HCT116 (cell line): ENCODE results near the gene NPPB. TPM values are rescaled to one million over a fixed set of nuclear protein-coding genes. Genes with fewer than 3 reads are reported as not detected.

Experiments
- ATAC-seq: fragments of 200-7000 bp; cut with Tn5 transposase; 2 replicates; pipeline ENCODE4 v1.9.1; 2020; ENCODE audit warnings: mild to moderate bottlenecking, moderate library complexity
- BruUV-seq: library from RNA; stranded (reverse); fragments of 400-500 nt; replicated peaks from 2 replicates; lab custom pipeline; 2021; lab: Mats Ljungman, UMichigan
- CTCF ChIA-PET: fragments of 300-600 bp; sonication (Branson Sonifier 250); formaldehyde crosslinking; loops from one replicate; lab custom pipeline; 2021; ENCODE audit warnings: antibody characterized with exemption; lab: Charles Lee
- POLR2A ChIA-PET: fragments of 300-600, 350-600 bp; sonication (Branson Sonifier 250); formaldehyde crosslinking; loops from one replicate; lab custom pipeline; 2021; ENCODE audit warnings: antibody characterized with exemption; lab: Charles Lee
- RAD21 ChIA-PET, 2 experiments: fragments of 300-600 bp; sonication (Branson Sonifier 250); formaldehyde crosslinking; loops; one replicate each; lab custom pipeline; 2023; ENCODE audit warnings: low total read pairs in 2 of 2; ENCODE audit not compliant: uncharacterized antibody in 2 of 2, unreplicated experiment in 2 of 2, low non-redundant PET in 1 of 2; lab: Charles Lee
- DNase-seq: peaks from one replicate; pipeline ENCODE4 v3.0.0-alpha.2; 2010; ENCODE audit warnings: low read depth, low spot score
- H2AFZ ChIP-seq: fragments of 200-600 bp; shearing (Covaris generic), sonication (generic); 2 replicates; pipeline ENCODE4 v1.6.1; 2017; ENCODE audit warnings: low read depth, mixed run types, mixed read lengths, antibody characterized with exemption, low read length; ENCODE audit not compliant: poor library complexity, severe bottlenecking
- H3K27ac ChIP-seq: 2 replicates; pipeline ENCODE4 v1.5.1; 2012; ENCODE audit warnings: low read depth, low read length
- H3K27me3 ChIP-seq: fragments of 200-600 bp; sonication (generic); 2 replicates; pipeline ENCODE4 v1.6.1; 2016; ENCODE audit warnings: mixed run types, low read length, mixed read lengths; ENCODE audit not compliant: insufficient read depth
- H3K36me3 ChIP-seq, 2 experiments: fragments of 200-500 bp in 1 of 2; fragments of 200-600 bp in 1 of 2; sonication (Bioruptor generic) in 1 of 2; sonication (generic) in 1 of 2; 2 replicates each; pipeline versions ENCODE4 v1.5.1 to v1.6.1; 2014 to 2016; ENCODE audit warnings: low read length in 2 of 2, inconsistent platforms in 1 of 2, mixed read lengths in 1 of 2, mixed run types in 1 of 2; ENCODE audit not compliant: insufficient read depth in 2 of 2, control insufficient read depth in 1 of 2
- H3K4me1 ChIP-seq, 2 experiments: fragments of 200-600 bp in 1 of 2; sonication (generic) in 1 of 2; 2 replicates each; pipeline versions ENCODE4 v1.5.1 to v1.6.1; 2012 to 2017; ENCODE audit warnings: low read length in 2 of 2, inconsistent platforms in 1 of 2, mild to moderate bottlenecking in 1 of 2, mixed read lengths in 1 of 2, mixed run types in 1 of 2, moderate library complexity in 1 of 2; ENCODE audit not compliant: insufficient read depth in 2 of 2, control insufficient read depth in 1 of 2
- H3K4me2 ChIP-seq: fragments of 200-600 bp; sonication (generic); 2 replicates; pipeline ENCODE4 v1.6.1; 2017; ENCODE audit warnings: mixed run types, low read length, mixed read lengths
- H3K4me3 ChIP-seq, 2 experiments: fragments of 200-600 bp in 1 of 2; sonication (generic) in 1 of 2; replicated peaks in 1 of 2; 2 replicates each; pipeline ENCODE4 v1.5.1; 2011 to 2016; ENCODE audit warnings: low read length in 2 of 2, control low read depth in 1 of 2, low read depth in 1 of 2, mild to moderate bottlenecking in 1 of 2, mixed read lengths in 1 of 2, mixed run types in 1 of 2
- H3K79me2 ChIP-seq: fragments of 200-600 bp; sonication (generic); 2 replicates; pipeline ENCODE4 v1.6.1; 2017; ENCODE audit warnings: mild to moderate bottlenecking, mixed run types, low read length, moderate library complexity, mixed read lengths; ENCODE audit not compliant: insufficient read depth
- H3K9ac ChIP-seq: fragments of 200-600 bp; sonication (generic); 2 replicates; pipeline ENCODE4 v1.6.1; 2016; ENCODE audit warnings: low read length, mixed read lengths
- H3K9me2 ChIP-seq: fragments of 200-600 bp; sonication (generic), shearing (Covaris generic); 2 replicates; pipeline ENCODE4 v1.6.1; 2017; ENCODE audit warnings: mixed run types, mild to moderate bottlenecking, moderate library complexity; ENCODE audit not compliant: insufficient read depth
- H3K9me3 ChIP-seq, 2 experiments: fragments of 200-500 bp in 1 of 2; fragments of 200-600 bp in 1 of 2; sonication (Bioruptor generic) in 1 of 2; sonication (generic) in 1 of 2; 2 replicates each; pipeline ENCODE4 v1.6.1; 2014 to 2017; ENCODE audit warnings: low read length in 2 of 2, mixed read lengths in 2 of 2, inconsistent platforms in 1 of 2, low read depth in 1 of 2, mild to moderate bottlenecking in 1 of 2, mixed run types in 1 of 2, moderate library complexity in 1 of 2; ENCODE audit not compliant: control insufficient read depth in 1 of 2, insufficient read depth in 1 of 2
- H4K20me1 ChIP-seq: fragments of 200-600 bp; sonication (generic), shearing (Covaris generic); 2 replicates; pipeline ENCODE4 v1.6.1; 2017; ENCODE audit warnings: mixed run types, mild to moderate bottlenecking, moderate library complexity; ENCODE audit not compliant: insufficient read depth
- CBX3 ChIP-seq: IDR thresholded peaks from 2 replicates; pipeline ENCODE4 v1.6.1; 2012; ENCODE audit warnings: low read depth
- CEBPB ChIP-seq: IDR thresholded peaks from 2 replicates; pipeline ENCODE4 v1.6.1; 2012; ENCODE audit warnings: low read depth
- EGR1 ChIP-seq: IDR thresholded peaks from 2 replicates; pipeline ENCODE4 v1.6.1; 2012; ENCODE audit warnings: low read depth
- EZH2phosphoT487 ChIP-seq: fragments of 200-600 bp; IDR thresholded peaks from 2 replicates; pipeline ENCODE4 v1.6.1; 2018; ENCODE audit warnings: antibody characterized with exemption, borderline replicate concordance
- FOSL1 ChIP-seq: IDR thresholded peaks from 2 replicates; pipeline ENCODE4 v1.6.1; 2012; ENCODE audit warnings: low read depth
- JUND ChIP-seq: IDR thresholded peaks from 2 replicates; pipeline ENCODE4 v1.6.1; 2012
- POLR2A ChIP-seq: IDR thresholded peaks from 2 replicates; pipeline ENCODE4 v1.7.0; 2011; ENCODE audit warnings: borderline replicate concordance; ENCODE audit not compliant: insufficient read depth, insufficient read length; ENCODE audit errors: extremely low read depth
- RAD21 ChIP-seq: IDR thresholded peaks from 2 replicates; pipeline ENCODE4 v1.6.1; 2012; ENCODE audit warnings: low read depth, mild to moderate bottlenecking
- REST ChIP-seq: IDR thresholded peaks from 2 replicates; pipeline ENCODE4 v1.6.1; 2012; ENCODE audit warnings: low read depth
- SIN3A ChIP-seq: IDR thresholded peaks from 2 replicates; pipeline ENCODE4 v1.6.1; 2012; ENCODE audit warnings: low read depth
- SP1 ChIP-seq: IDR thresholded peaks from 2 replicates; pipeline ENCODE4 v1.6.1; 2012; ENCODE audit warnings: low read depth
- SRF ChIP-seq: IDR thresholded peaks from 2 replicates; pipeline ENCODE4 v1.6.1; 2012; ENCODE audit warnings: low read depth
- TCF7L2 ChIP-seq: IDR thresholded peaks from 2 replicates; pipeline ENCODE4 v1.7.0; 2011; ENCODE audit warnings: borderline replicate concordance, inconsistent platforms; ENCODE audit not compliant: insufficient read depth, insufficient read length; ENCODE audit errors: extremely low read depth
- YY1 ChIP-seq: IDR thresholded peaks from 2 replicates; pipeline ENCODE4 v1.6.1; 2011; ENCODE audit warnings: low read length, low read depth, moderate library complexity, mild to moderate bottlenecking; ENCODE audit not compliant: insufficient replicate concordance; ENCODE audit errors: extremely low read depth
- ZNF274 ChIP-seq: fragments of 200-500 bp; sonication (Bioruptor generic); IDR thresholded peaks from 2 replicates; pipeline ENCODE4 v1.6.1; 2014; ENCODE audit warnings: mild to moderate bottlenecking, low read depth, low read length, inconsistent platforms
- intact Hi-C: fragments of 100-400 bp; cut with micrococcal nuclease; formaldehyde crosslinking; loops from 2 replicates; pipeline ENCODE4 v1.10.0; 2022
- total RNA-seq: library from RNA; stranded (reverse); gene quantifications from one replicate; pipeline ENCODE4 v1.2.1, GENCODE V29; 2021; ENCODE audit not compliant: unreplicated experiment
- TF ChIP-seq, protein P1 (sequence below), 3 experiments: fragments of 200-600 bp in 1 of 3; sonication (generic) in 1 of 3; IDR thresholded peaks in 2 of 3; conservative IDR thresholded peaks in 1 of 3; 2 replicates each; pipeline ENCODE4 v1.5.1; 2012 to 2017; ENCODE audit warnings: low read depth in 2 of 3, low read length in 2 of 3, antibody characterized with exemption in 1 of 3, borderline replicate concordance in 1 of 3, control low read depth in 1 of 3, mild to moderate bottlenecking in 1 of 3, mixed read lengths in 1 of 3, mixed run types in 1 of 3, moderate library complexity in 1 of 3; ENCODE audit not compliant: insufficient read depth in 1 of 3
- TF ChIP-seq, protein P2 (sequence below): IDR thresholded peaks from 2 replicates; pipeline ENCODE4 v1.6.1; 2012
- TF ChIP-seq, protein P3 (sequence below): IDR thresholded peaks from 2 replicates; pipeline ENCODE4 v1.6.1; 2012
- TF ChIP-seq, protein P4 (sequence below): IDR thresholded peaks from 2 replicates; pipeline ENCODE4 v1.6.1; 2011; ENCODE audit warnings: mild to moderate bottlenecking, low read length, moderate library complexity; ENCODE audit not compliant: insufficient replicate concordance; ENCODE audit errors: extremely low read depth

The NPPB gene
- total RNA-seq, 1 experiment from 2014 or later: not detected

DNA sequence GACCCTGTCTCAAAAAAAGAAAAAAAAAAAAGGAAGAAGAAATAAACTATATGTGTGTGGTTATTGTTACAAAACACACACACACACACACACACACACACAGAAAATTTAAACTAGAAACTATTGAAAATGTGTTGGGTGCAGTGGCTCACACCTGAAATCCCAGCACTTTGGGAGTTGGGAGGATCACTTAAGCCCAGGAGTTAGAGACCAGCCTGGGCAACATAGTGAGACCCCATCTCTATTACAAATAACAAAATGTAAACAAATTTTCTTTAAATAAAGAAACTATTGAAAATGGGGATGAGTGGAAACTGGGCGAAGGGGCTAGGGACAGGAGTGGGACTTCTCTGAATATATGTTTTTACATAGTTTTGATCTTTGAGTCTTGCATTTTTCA, 44.5 kb upstream of the NPPB start:
- no peaks in the 10 kb centered on the region for H3K9me2 ChIP-seq
- H3K4me3 ChIP-seq: no peak overlapping the region
- H3K27me3 ChIP-seq: no peaks in the 10 kb centered on the region
- DNase-seq: no peak
- H2AFZ ChIP-seq: no peak overlapping the region
- no peak for ATAC-seq
- TF ChIP-seq RAD21 (no peak), EGR1 (no peak), ZNF274 (no peak), SRF (no peak), JUND (no peak), SP1 (no peak), POLR2A (no peak), YY1 (no peak), SIN3A (no peak), CEBPB (no peak), CBX3 (no peak), TCF7L2 (no peak), EZH2phosphoT487 (no peak), REST (no peak), FOSL1 (no peak)
- TF ChIP-seq, protein P1, sequence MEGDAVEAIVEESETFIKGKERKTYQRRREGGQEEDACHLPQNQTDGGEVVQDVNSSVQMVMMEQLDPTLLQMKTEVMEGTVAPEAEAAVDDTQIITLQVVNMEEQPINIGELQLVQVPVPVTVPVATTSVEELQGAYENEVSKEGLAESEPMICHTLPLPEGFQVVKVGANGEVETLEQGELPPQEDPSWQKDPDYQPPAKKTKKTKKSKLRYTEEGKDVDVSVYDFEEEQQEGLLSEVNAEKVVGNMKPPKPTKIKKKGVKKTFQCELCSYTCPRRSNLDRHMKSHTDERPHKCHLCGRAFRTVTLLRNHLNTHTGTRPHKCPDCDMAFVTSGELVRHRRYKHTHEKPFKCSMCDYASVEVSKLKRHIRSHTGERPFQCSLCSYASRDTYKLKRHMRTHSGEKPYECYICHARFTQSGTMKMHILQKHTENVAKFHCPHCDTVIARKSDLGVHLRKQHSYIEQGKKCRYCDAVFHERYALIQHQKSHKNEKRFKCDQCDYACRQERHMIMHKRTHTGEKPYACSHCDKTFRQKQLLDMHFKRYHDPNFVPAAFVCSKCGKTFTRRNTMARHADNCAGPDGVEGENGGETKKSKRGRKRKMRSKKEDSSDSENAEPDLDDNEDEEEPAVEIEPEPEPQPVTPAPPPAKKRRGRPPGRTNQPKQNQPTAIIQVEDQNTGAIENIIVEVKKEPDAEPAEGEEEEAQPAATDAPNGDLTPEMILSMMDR (IDR thresholded peaks at IDR 0.05 in 2 of 3, conservative IDR thresholded peaks at IDR 0.05 in 1 of 3; ENCODE audit: borderline replicate concordance in 1 of 3, insufficient read depth in 1 of 3, low read depth in 2 of 3, low read length in 2 of 3): no peak
- TF ChIP-seq, protein P2, sequence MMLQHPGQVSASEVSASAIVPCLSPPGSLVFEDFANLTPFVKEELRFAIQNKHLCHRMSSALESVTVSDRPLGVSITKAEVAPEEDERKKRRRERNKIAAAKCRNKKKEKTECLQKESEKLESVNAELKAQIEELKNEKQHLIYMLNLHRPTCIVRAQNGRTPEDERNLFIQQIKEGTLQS: no peak
- TF ChIP-seq, protein P3, sequence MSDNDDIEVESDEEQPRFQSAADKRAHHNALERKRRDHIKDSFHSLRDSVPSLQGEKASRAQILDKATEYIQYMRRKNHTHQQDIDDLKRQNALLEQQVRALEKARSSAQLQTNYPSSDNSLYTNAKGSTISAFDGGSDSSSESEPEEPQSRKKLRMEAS: no peak
- TF ChIP-seq, protein P4, sequence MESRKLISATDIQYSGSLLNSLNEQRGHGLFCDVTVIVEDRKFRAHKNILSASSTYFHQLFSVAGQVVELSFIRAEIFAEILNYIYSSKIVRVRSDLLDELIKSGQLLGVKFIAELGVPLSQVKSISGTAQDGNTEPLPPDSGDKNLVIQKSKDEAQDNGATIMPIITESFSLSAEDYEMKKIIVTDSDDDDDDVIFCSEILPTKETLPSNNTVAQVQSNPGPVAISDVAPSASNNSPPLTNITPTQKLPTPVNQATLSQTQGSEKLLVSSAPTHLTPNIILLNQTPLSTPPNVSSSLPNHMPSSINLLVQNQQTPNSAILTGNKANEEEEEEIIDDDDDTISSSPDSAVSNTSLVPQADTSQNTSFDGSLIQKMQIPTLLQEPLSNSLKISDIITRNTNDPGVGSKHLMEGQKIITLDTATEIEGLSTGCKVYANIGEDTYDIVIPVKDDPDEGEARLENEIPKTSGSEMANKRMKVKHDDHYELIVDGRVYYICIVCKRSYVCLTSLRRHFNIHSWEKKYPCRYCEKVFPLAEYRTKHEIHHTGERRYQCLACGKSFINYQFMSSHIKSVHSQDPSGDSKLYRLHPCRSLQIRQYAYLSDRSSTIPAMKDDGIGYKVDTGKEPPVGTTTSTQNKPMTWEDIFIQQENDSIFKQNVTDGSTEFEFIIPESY: no peak
- TF ChIP-seq, all 23 proteins: peak for 0
- CTCF ChIA-PET: interaction anchor here (1.3 kb wide), 1 partner anchor 11 kb away, joined by 5 read pairs; no protein-coding TSS in a partner anchor
- no TSS peak for BruUV-seq
- RAD21 ChIA-PET: no interaction called here
- Histone ChIP-seq H3K27ac (no peak overlapping the region), H3K4me2 (no peak overlapping the region), H3K79me2 (no peaks in the 10 kb centered on the region), H4K20me1 (no peaks in the 10 kb centered on the region), H3K9ac (no peak overlapping the region), H3K36me3 (no peaks in the 10 kb centered on the region), H3K4me1 (peaks cover 20 to 28% of the 10 kb centered on the region in 2 experiments), H3K9me3 (no peaks in the 10 kb centered on the region)
- POLR2A ChIA-PET: no interaction called here
- intact Hi-C loops: no loop called here
